WTC11 (cell line): ENCODE data around the gene YLPM1.

Source experiments
- CREM ChIP-seq: sonication (generic); formaldehyde crosslinking; IDR thresholded peaks from 2 replicates; pipeline ENCODE4 v1.8.1; 2022; ENCODE audit warnings: mild to moderate bottlenecking, missing genetic modification reagents, moderate library complexity
- CTCF ChIP-seq: fragments of 200-600 bp; IDR thresholded peaks from 2 replicates; pipeline ENCODE4 v1.8.0; 2022; ENCODE audit warnings: antibody characterized with exemption
- KAT7 ChIP-seq: sonication (generic); formaldehyde crosslinking; IDR thresholded peaks from 2 replicates; pipeline ENCODE4 v1.8.1; 2023; ENCODE audit warnings: missing genetic modification reagents, mild to moderate bottlenecking, borderline replicate concordance
- NFATC4 ChIP-seq: fragments of 250-450 bp; sonication (Bioruptor Pico); IDR thresholded peaks from 2 replicates; pipeline ENCODE4 v1.9.0; 2021; ENCODE audit warnings: mild to moderate bottlenecking
- SMAD3 ChIP-seq: sonication (generic); formaldehyde crosslinking; IDR thresholded peaks from 2 replicates; pipeline ENCODE4 v1.8.0; 2022; ENCODE audit warnings: missing genetic modification reagents, mild to moderate bottlenecking, borderline replicate concordance
- SP1 ChIP-seq: sonication (generic); formaldehyde crosslinking; conservative IDR thresholded peaks from 2 replicates; pipeline ENCODE4 v1.8.1; 2022; ENCODE audit warnings: missing genetic modification reagents
- ZNF317 ChIP-seq: sonication (generic); formaldehyde crosslinking; IDR thresholded peaks from 2 replicates; pipeline ENCODE4 v1.8.1; 2023; ENCODE audit warnings: low read depth, mild to moderate bottlenecking, moderate library complexity, missing genetic modification reagents, borderline replicate concordance
- TF ChIP-seq, protein P1 (sequence below): sonication (generic); formaldehyde crosslinking; IDR thresholded peaks from 2 replicates; pipeline ENCODE4 v1.8.1; 2023; ENCODE audit warnings: mild to moderate bottlenecking, missing genetic modification reagents, borderline replicate concordance

GRCh38 chr14:74771399-74771798 is 8.3 kb downstream of the YLPM1 start:
- no peak for TF ChIP-seq CTCF
- TF ChIP-seq NFATC4 (CRISPR knock-in tag): no peak
- TF ChIP-seq, protein P1, sequence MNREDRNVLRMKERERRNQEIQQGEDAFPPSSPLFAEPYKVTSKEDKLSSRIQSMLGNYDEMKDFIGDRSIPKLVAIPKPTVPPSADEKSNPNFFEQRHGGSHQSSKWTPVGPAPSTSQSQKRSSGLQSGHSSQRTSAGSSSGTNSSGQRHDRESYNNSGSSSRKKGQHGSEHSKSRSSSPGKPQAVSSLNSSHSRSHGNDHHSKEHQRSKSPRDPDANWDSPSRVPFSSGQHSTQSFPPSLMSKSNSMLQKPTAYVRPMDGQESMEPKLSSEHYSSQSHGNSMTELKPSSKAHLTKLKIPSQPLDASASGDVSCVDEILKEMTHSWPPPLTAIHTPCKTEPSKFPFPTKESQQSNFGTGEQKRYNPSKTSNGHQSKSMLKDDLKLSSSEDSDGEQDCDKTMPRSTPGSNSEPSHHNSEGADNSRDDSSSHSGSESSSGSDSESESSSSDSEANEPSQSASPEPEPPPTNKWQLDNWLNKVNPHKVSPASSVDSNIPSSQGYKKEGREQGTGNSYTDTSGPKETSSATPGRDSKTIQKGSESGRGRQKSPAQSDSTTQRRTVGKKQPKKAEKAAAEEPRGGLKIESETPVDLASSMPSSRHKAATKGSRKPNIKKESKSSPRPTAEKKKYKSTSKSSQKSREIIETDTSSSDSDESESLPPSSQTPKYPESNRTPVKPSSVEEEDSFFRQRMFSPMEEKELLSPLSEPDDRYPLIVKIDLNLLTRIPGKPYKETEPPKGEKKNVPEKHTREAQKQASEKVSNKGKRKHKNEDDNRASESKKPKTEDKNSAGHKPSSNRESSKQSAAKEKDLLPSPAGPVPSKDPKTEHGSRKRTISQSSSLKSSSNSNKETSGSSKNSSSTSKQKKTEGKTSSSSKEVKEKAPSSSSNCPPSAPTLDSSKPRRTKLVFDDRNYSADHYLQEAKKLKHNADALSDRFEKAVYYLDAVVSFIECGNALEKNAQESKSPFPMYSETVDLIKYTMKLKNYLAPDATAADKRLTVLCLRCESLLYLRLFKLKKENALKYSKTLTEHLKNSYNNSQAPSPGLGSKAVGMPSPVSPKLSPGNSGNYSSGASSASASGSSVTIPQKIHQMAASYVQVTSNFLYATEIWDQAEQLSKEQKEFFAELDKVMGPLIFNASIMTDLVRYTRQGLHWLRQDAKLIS (CRISPR knock-in tag): no peak
- no peak for TF ChIP-seq KAT7 (CRISPR knock-in tag)
- TF ChIP-seq SMAD3 (CRISPR knock-in tag): no peak
- TF ChIP-seq SP1 (CRISPR knock-in tag): no peak
- TF ChIP-seq CREM: no peak
- TF ChIP-seq ZNF317: no peak
